Activated CD8-positive, alpha-beta T cell treated with anti-CD3 and anti-CD28 coated beads, Interleukin-2, amount 10 ng/mL, durations not matched to agents 7 days and 5 days (primary cell): ENCODE results near the gene KRTAP10-8. TPM values are rescaled to one million over a fixed set of nuclear protein-coding genes. Genes with fewer than 3 reads are reported as not detected.
"Not testable (repeated sequence)": the region's sequence is repeated elsewhere in the genome, so short reads cannot be mapped to it uniquely, and the experiment has no call there.

ENCODE experiments used
- ATAC-seq: fragments of 150-1000 bp; cut with Tn5 transposase; one replicate; pipeline ENCODE4 v1.10.0; 2021; ENCODE audit warnings: moderate library complexity
- CTCF ChIA-PET: fragments of 350-600 bp; sonication (Branson Sonifier 250); formaldehyde crosslinking; loops from one replicate; lab custom pipeline; 2021; ENCODE audit warnings: antibody characterized with exemption; lab: Charles Lee
- POLR2A ChIA-PET: fragments of 350-600 bp; sonication (Branson Sonifier 250); formaldehyde crosslinking; loops from one replicate; lab custom pipeline; 2021; ENCODE audit warnings: antibody characterized with exemption; lab: Charles Lee
- DNase-seq: peaks from one replicate; pipeline ENCODE4 v3.0.0-alpha.2; 2020
- H3K27ac Mint-ChIP-seq: one replicate; pipeline ENCODE4 v1.8.0; 2021; ENCODE audit warnings: mild to moderate bottlenecking, mixed read lengths
- H3K27me3 Mint-ChIP-seq: one replicate; pipeline ENCODE4 v1.8.0; 2021; ENCODE audit warnings: low read depth, mixed read lengths
- H3K36me3 Mint-ChIP-seq: one replicate; pipeline ENCODE4 v1.8.0; 2021; ENCODE audit warnings: low read depth, mixed read lengths
- H3K4me1 Mint-ChIP-seq: one replicate; pipeline ENCODE4 v1.8.0; 2021; ENCODE audit warnings: low read depth, mixed read lengths
- H3K4me3 Mint-ChIP-seq: one replicate; pipeline ENCODE4 v1.8.0; 2021; ENCODE audit warnings: mild to moderate bottlenecking, mixed read lengths
- H3K9me3 Mint-ChIP-seq: one replicate; pipeline ENCODE4 v1.8.0; 2022; ENCODE audit warnings: mixed read lengths; ENCODE audit not compliant: insufficient read depth
- total RNA-seq, 2 experiments: library from RNA; stranded (reverse); gene quantifications; one replicate each; pipeline ENCODE4 v1.2.3, GENCODE V29; 2021

KRTAP10-8 gene
- total RNA-seq, 2 experiments from 2014 or later = not detected

DNA sequence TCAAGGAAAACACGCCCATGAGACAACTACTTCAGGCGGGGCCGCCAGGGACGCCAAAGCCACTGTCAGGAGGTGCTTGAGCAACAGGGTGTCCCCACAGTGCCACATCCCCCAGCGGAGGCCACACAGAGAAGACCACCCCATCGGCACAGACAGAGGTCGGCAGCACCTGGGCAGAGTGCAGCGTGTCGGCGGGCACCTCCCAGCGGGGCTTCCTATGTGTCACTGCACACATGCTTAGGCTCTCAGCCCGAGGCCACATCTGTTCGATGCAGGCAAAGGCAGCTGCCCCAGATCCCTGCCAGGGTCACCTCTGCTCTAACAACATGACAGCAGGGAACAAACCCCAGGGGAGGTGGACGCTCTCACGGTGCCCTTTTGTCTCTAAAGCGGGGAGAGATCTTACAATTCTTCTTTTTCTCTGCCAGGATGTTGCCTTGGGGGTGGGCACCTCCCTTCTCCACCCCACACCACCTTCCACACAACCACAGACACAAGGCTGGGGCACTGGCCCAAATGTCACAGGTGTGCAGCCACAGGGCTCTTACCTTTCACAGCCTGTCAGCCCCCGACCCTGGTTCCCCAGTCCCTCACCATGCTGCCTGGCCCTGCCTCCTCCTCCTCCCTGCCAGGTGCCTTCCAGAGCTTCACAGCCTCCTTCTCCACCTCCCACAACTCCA, 4.2 kb downstream of the KRTAP10-8 start:
- Mint-ChIP-seq H3K4me1 (peaks cover 33% of the 10 kb centered on the region), H3K27me3 (no peaks in the 10 kb centered on the region), H3K27ac (no peak overlapping the region), H3K36me3 (peaks cover 28% of the 10 kb centered on the region), H3K4me3 (no peak overlapping the region), H3K9me3 (peaks cover 32% of the 10 kb centered on the region)
- ChIA-PET POLR2A (no interaction called here), CTCF (no interaction called here)
- ATAC-seq (no peak), DNase-seq (no peak)

DNA sequence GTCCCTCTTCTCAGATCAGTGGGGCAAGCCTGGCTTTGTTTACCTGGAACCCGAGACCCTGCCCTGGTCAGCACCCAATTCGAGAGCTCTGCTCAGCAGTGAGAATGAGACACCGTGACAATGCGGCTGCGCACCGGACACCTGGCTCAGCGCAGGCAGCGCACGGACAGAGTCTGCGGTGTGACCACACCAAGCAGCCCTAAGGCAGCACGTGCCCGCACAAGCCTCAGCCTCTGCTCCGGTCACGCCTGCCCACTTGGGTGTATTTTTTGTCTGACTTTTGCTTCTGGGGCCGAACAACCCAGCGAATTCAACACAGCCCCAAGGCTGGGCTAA, 4.7 kb downstream of the KRTAP10-8 start:
- Mint-ChIP-seq H3K27ac (no peak overlapping the region), H3K36me3 (peaks cover 28% of the 10 kb centered on the region), H3K4me1 (peaks cover 33% of the 10 kb centered on the region), H3K27me3 (no peaks in the 10 kb centered on the region), H3K9me3 (peaks cover 28% of the 10 kb centered on the region), H3K4me3 (no peak overlapping the region)
- POLR2A ChIA-PET = no interaction called here
- DNase-seq = no peak
- no peak for ATAC-seq
- CTCF ChIA-PET = no interaction called here

DNA sequence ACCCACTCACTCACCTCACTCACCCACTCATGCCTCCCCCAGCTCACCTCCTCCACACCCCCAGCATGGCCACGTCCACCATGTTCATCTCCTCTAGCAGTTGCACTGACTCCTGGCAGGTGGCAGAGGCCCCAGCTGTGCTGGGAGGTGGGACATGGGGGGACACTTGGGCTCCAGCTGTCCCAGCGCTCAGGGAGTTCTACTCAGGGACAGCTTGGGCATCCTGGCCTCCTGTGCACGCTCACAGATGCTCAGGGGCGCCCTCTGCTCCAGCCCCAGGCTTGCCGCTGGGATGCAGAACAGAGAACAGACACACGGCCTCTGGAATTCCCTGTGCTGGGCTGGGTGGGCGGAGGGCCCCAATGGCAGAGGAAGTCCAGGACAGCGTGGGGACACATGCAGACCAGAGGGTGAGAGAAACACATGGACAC, 5.2 kb downstream of the KRTAP10-8 start:
- H3K27ac Mint-ChIP-seq = no peak overlapping the region
- no peaks in the 10 kb centered on the region for H3K27me3 Mint-ChIP-seq
- CTCF ChIA-PET = no interaction called here
- POLR2A ChIA-PET = no interaction called here
- H3K4me1 Mint-ChIP-seq = peaks cover 33% of the 10 kb centered on the region
- H3K4me3 Mint-ChIP-seq = no peak overlapping the region
- peaks cover 28% of the 10 kb centered on the region for H3K9me3 Mint-ChIP-seq
- peaks cover 28% of the 10 kb centered on the region for H3K36me3 Mint-ChIP-seq
- DNase-seq (no peak), ATAC-seq (no peak)

DNA sequence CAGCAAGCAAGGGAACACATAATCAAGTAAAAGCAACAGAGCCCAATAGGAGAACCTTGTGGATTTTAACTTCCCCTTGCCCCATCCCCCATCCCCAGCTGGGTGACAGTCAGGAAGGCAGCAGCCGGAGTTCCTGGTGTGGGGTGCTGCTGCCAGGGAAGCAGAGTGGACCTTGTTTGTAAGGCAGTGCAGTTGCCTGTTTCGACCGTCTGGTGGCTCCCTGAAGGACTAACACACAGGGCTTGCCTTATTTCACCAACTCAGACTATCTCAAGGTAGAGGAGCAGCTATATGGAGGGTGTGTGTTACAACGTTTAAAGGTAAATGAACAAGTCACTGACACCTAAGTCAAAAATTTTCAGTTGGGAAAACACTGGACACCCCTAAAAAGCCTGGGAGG, 6.6 kb downstream of the KRTAP10-8 start:
- peaks cover 30% of the 10 kb centered on the region for H3K36me3 Mint-ChIP-seq
- no peaks in the 10 kb centered on the region for H3K27me3 Mint-ChIP-seq
- H3K27ac Mint-ChIP-seq = peak overlapping the region; percentile 89
- CTCF ChIA-PET = interaction anchor here (0.8 to 2.1 kb wide), 6 partner anchors 9 to 175 kb away, joined by 3 to 7 read pairs (median 4); partner anchors contain the start of gene KRTAP12-3
- peak; percentile 29 for ATAC-seq
- DNase-seq = no peak
- POLR2A ChIA-PET = interaction anchor here (0.8 to 1.2 kb wide), 2 partner anchors 33 to 35 kb away, joined by 3 to 4 read pairs; no protein-coding TSS in a partner anchor
- H3K4me1 Mint-ChIP-seq = peaks cover 33% of the 10 kb centered on the region
- H3K9me3 Mint-ChIP-seq = peaks cover 39% of the 10 kb centered on the region
- H3K4me3 Mint-ChIP-seq = peak overlapping the region; percentile 45

DNA sequence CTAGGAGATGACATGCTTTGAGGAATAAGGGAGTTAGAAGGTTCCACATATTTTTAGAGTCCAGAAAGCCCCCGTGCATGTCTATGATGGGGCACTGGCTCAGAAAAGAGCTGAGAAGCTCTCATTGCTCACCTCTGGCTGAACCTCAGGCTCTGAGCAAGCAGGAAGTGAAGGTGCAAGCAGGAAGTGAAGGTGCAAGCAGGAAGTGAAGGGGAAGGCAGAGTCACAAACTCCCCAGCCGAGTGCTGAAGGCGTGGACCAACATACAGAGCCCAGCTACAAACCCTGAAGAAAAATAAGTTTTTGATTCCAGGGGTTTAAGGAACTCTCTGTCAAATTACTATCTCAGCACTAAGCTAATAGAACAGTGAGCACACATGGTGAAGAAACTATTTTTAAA, 7.0 kb downstream of the KRTAP10-8 start:
- POLR2A ChIA-PET = interaction anchor here (0.8 to 1.2 kb wide), 2 partner anchors 33 to 34 kb away, joined by 3 to 4 read pairs; no protein-coding TSS in a partner anchor
- H3K4me1 Mint-ChIP-seq = peaks cover 33% of the 10 kb centered on the region
- peak; percentile 98 for ATAC-seq

DNA sequence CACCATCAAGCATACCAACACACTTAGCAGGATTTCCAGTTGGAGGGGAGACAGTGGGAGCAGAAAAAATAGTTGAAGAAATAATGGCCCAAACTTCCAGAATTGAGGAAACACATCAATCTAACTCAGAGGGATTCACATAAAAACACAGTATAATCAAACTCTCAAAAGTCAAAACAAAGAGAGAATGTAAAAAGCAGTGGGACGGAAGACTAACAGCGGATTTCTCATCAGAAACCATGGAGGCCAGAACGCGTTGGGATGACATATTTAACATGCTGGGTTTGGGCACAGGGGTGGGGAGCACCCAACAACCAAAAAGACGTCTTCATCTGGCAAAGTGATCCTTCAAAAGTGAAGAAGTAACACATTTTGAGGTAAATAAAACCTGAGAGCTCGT, 8.0 kb downstream of the KRTAP10-8 start:
- Mint-ChIP-seq H3K36me3 (peaks cover 39% of the 10 kb centered on the region), H3K9me3 (peaks cover 53% of the 10 kb centered on the region), H3K4me3 (no peak overlapping the region), H3K27me3 (peaks cover 4% of the 10 kb centered on the region), H3K4me1 (peaks cover 33% of the 10 kb centered on the region), H3K27ac (peak overlapping the region; percentile 10)
- ATAC-seq = no peak
- ChIA-PET CTCF (interaction anchor here (1.3 to 2.1 kb wide), 2 partner anchors 8 to 38 kb away, joined by 3 to 7 read pairs; partner anchors contain the start of gene KRTAP12-3), POLR2A (no interaction called here)
- no peak for DNase-seq

More for the DNA sequence above, 7.0 kb downstream of the KRTAP10-8 start:
- CTCF ChIA-PET = interaction anchor here (0.7 to 2.1 kb wide), 7 partner anchors 8 to 523 kb away, joined by 3 to 7 read pairs (median 4); partner anchors contain the start of gene KRTAP12-3
- H3K27me3 Mint-ChIP-seq = no peaks in the 10 kb centered on the region
- H3K4me3 Mint-ChIP-seq = peak overlapping the region; percentile 45
- peak; percentile 77 for DNase-seq
- H3K27ac Mint-ChIP-seq = peak overlapping the region; percentile 89
- H3K36me3 Mint-ChIP-seq = peaks cover 33% of the 10 kb centered on the region
- peaks cover 43% of the 10 kb centered on the region for H3K9me3 Mint-ChIP-seq

DNA sequence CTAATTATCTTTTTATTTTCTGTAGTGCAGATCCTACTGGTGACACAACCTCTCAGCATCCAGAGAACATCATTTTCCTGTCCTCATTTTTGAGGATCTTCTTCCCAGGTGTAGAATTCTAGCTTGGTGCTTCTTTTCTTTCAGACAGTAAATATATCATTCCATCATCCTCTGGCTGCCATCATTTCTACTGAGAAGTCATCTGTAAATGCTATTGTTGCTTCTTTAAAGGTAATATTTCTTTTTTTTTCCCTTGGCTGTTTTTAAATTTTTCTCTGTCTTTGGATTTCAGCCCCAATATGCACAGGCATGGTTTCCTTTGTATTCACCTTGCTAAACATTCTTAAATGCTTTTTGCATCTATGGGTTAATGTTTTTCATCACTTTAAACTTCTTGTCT, 11.7 kb downstream of the KRTAP10-8 start:
- H3K27ac Mint-ChIP-seq = no peak overlapping the region
- POLR2A ChIA-PET = no interaction called here
- no peak for DNase-seq
- no peak overlapping the region for H3K4me3 Mint-ChIP-seq
- CTCF ChIA-PET = no interaction called here
- H3K9me3 Mint-ChIP-seq = peaks cover 49% of the 10 kb centered on the region
- ATAC-seq = no peak
- H3K4me1 Mint-ChIP-seq = peaks cover 15% of the 10 kb centered on the region
- peaks cover 33% of the 10 kb centered on the region for H3K36me3 Mint-ChIP-seq
- peaks cover 4% of the 10 kb centered on the region for H3K27me3 Mint-ChIP-seq

DNA sequence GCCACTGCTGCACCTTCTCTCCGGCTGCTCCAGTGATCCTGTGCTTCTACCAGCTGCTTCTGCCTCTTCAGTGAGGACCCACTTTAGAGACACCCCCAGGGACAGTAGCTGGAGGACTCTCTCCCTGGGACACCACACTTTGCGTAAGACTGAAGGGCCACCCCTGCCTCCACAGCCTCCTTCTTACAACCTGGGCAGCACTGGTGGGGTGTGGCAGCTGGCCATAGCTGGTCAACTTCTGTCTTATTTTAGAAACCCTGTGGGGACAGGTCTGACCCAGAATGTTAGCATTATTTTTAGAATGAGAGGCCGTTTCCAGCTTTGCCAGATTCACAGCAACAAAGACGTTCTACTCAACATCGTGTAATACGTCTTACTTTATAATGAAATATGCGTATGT, 13.9 kb downstream of the KRTAP10-8 start:
- H3K4me3 Mint-ChIP-seq = no peak overlapping the region
- DNase-seq (no peak), ATAC-seq (no peak)
- H3K9me3 Mint-ChIP-seq = peaks cover 39% of the 10 kb centered on the region
- no peak overlapping the region for H3K27ac Mint-ChIP-seq
- peaks cover 24% of the 10 kb centered on the region for H3K36me3 Mint-ChIP-seq
- ChIA-PET POLR2A (interaction anchor here (0.6 kb wide), 1 partner anchor 24 kb away, joined by 3 read pairs; no protein-coding TSS in a partner anchor), CTCF (interaction anchor here (1.0 kb wide), 1 partner anchor 115 kb away, joined by 3 read pairs; no protein-coding TSS in a partner anchor)
- peaks cover 13% of the 10 kb centered on the region for H3K4me1 Mint-ChIP-seq
- peaks cover 4% of the 10 kb centered on the region for H3K27me3 Mint-ChIP-seq

DNA sequence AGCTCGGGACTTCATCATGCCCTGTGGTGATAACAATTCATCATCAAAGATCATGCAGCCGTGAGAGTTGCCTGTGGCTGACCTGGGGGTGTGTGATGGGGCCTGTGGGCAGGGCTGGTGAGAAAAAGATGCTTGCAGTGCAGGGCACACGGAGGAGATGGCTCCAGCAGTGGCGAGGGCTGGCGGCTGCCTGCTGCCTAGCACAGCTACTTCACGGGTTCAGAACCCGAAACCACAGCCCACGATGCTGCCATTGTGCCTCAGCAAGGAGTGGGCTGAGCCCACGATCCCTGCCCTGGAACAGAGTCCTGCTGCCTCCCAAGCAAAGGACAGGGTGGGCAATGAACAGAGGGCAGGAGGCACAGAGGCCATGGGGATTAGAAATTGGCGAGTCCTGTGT, 14.4 kb downstream of the KRTAP10-8 start:
- Mint-ChIP-seq H3K36me3 (peaks cover 26% of the 10 kb centered on the region), H3K4me1 (peaks cover 15% of the 10 kb centered on the region), H3K27ac (no peak overlapping the region), H3K27me3 (peaks cover 4% of the 10 kb centered on the region), H3K9me3 (peaks cover 42% of the 10 kb centered on the region), H3K4me3 (no peak overlapping the region)
- no peak for DNase-seq
- POLR2A ChIA-PET = no interaction called here
- ATAC-seq = no peak
- CTCF ChIA-PET = interaction anchor here (1.0 kb wide), 1 partner anchor 116 kb away, joined by 3 read pairs; no protein-coding TSS in a partner anchor

DNA sequence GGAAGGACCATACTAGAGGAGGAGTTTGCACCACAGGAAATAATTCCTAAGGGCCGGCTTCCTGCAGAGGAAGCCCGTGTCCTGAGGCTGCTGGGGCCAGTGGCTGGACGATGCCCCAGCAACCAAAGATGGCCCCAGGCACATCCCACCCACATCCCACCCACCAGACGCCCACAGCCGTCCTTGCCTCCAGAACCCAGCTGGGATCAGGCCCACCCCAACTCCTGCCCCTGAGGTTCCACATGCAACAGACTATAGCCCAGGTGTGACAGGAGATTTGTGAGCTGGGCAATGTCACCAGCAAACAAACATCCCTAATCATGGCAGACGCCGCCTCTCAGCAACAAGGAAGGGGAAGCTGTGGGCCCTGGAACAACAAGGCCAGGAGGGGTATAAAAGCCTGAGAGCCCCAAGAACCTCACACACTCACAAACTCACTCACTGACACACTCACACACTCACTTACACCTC, 14.8 kb downstream of the KRTAP10-8 start, which contains the start of gene KRTAP10-9:
TSS of gene KRTAP10-9 (plus strand) at position 421 of the 471 bp plus-strand sequence. CDS start 79 bp downstream, outside the sequence.
- Mint-ChIP-seq H3K4me3 (no peak within 1 kb of the TSS), H3K4me1 (peaks cover 15% of the 10 kb centered on the region), H3K36me3 (peaks cover 29% of the 10 kb centered on the region), H3K9me3 (peaks cover 46% of the 10 kb centered on the region), H3K27ac (no peak within 1 kb of the TSS), H3K27me3 (peaks cover 4% of the 10 kb centered on the region)
- ATAC-seq (no peak), DNase-seq (no peak)
- ChIA-PET POLR2A (no interaction called here), CTCF (no interaction called here)

DNA sequence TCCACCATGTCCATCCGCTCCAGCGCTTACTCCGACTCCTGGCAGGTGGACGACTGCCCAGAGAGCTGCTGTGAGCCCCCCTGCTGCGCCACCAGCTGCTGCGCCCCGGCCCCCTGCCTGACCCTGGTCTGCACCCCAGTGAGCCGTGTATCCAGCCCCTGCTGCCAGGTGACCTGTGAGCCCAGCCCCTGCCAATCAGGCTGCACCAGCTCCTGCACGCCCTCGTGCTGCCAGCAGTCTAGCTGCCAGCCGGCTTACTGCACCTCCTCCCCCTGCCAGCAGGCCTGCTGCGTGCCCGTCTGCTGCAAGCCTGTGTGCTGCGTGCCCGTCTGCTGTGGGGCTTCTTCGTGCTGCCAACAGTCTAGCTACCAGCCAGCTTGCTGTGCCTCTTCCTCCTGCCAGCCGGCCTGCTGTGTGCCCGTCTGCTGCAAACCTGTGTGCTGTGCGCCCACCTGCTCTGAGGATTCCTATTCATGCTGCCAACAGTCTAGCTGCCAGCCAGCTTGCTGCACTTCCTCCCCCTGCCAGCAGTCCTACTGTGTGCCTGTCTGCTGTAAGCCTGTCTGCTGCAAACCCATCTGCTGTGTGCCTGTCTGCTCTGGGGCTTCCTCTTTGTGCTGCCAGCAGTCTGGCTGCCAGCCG, 15.4 kb downstream of the KRTAP10-8 start:
- H3K4me3 Mint-ChIP-seq, H3K27ac Mint-ChIP-seq, DNase-seq, H3K27me3 Mint-ChIP-seq, POLR2A ChIA-PET, ATAC-seq: not testable (repeated sequence)
- peaks cover 15% of the 10 kb centered on the region for H3K4me1 Mint-ChIP-seq
- CTCF ChIA-PET = interaction anchor here (0.9 kb wide), 1 partner anchor 8 kb away, joined by 3 read pairs; no protein-coding TSS in a partner anchor
- peaks cover 31% of the 10 kb centered on the region for H3K36me3 Mint-ChIP-seq
- H3K9me3 Mint-ChIP-seq = peaks cover 52% of the 10 kb centered on the region
